ENCODE results near the gene RAD51B.

The RAD51B gene

DNA sequence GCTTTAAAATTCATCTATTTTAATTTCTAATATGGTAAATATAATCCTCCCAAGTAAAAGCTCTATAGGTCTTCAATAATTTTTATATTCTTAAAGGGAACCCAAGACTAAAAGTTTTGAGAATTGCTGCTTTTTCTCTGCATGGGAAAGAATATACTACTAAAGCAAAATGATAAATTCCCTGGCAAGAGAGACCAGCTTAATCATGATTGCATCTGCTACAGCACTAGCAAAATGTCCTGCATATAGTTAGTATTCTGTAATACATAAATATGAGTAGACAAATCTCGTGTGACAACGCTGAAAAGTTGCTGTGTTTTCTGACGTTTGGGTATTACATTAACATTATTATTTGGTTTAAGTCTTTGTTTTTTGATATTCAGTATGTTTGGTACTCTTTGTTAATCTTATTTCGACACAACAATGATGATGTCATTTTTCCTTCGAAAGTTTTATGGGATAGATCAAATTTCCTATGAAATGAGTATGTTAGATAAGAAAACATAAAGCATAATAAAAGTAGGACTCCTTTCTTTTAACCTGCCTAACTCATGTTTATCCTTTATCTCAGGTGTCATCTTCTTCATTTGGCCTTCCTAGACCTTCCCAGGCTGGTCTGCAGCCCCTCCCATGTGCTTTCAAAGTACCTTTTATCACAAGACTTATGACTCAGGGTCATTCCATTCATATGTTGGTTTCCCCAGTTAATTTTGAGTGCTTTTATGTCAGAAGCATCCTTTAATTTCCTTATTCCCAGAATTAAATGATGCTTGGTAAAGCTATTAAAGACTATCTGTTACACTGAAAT lies 321.9 kb downstream of the RAD51B start:
- no peak for DNase-seq (ENCODE audit: low read depth in 4 of 4, low spot score in 1 of 4)

DNA sequence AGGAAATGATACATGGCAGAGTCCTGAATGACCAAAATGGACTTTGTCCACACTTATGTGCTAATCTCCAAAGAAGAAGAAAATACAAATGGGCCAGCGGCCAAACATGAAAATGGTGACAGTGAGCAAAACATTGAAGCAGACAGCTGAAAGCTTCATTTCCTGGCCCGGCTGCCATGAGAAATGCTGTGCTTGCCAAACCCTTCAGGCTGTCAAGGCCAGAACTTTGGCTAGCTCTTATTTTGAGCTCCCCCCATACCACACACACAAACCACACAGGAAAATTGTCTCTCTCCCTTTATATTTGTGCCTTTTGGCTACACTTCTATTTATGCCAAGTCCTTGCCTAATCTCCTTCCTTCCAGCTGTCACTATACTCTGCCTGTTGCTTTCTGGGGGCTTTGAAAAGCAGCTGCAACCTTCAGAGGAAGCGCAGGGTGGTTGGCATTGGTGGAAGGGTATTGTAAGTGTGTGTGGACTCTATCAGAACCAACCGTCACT lies 323.8 kb downstream of the RAD51B start:
- no peak for DNase-seq (ENCODE audit: low read depth in 4 of 4, low spot score in 1 of 4)

DNA sequence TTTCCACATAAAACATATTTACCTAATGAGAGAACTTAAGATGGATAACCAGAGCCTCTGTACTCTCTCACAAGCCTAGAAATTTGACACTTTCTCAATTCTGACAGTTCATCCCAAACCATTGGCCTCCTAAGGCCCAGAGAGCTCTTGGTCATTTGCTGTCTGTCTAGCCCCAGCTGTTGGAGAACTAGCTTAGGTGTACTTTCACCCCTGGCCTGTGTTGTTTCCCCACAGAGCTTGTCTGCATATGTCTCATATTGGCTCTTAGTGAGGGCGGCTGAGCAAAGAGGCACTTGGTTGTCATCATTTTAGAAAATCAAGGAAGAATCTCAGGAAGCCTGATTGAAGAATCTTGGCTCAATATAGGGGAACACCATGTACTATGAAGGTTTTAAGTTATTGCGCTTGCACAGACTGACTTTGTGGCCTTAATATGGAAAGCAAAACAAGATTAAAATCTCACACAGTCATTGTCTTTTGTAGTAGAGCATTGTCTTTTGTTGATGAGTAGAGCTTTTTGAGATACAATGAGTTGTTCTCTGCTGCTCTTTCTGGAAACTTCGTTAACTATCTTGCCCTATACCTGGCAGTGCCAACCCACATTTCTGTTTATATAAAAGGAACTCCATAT lies 324.6 kb downstream of the RAD51B start:
- DNase-seq (ENCODE audit: low read depth in 4 of 4, low spot score in 1 of 4): no peak

DNA sequence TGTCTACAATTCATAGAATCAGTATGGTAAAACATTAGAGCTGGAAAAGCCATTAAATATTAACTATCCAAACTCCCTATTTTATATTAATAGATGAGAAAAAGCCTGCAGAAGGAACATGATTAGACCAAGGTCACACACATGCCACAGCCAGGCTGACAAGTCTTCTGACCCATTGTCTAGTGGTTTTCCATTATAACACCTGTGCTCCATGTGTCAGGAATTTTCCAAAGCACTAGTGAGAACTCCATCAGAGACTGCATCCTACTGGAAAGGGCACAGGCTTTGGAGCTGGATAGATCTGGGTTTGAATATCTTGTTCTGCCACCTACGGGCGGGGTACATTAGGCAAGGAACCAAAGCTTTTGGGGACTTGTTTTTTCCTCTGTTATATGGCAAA lies 325.5 kb downstream of the RAD51B start:
- no peak for DNase-seq (ENCODE audit: low read depth in 4 of 4, low spot score in 1 of 4)

DNA sequence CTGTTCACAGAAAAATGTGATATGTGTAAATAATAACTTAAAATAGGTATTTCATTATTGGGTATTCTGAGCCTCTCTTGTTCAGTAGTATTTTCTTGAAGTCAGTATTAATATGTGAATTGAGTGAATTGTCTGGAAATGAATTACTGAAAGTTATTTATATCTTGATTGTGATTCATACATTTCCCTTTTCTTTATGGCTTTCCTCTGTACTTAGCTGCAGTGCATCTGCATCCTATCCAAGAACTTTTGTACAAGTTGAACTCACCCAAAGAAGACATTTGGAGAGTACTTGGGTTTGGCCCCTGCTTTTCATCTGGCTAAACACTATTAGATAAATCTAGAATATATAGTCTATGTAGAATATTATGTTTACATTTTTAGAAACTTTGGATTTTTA lies 326.0 kb downstream of the RAD51B start:
- DNase-seq (ENCODE audit: low read depth in 4 of 4, low spot score in 1 of 4): no peak

DNA sequence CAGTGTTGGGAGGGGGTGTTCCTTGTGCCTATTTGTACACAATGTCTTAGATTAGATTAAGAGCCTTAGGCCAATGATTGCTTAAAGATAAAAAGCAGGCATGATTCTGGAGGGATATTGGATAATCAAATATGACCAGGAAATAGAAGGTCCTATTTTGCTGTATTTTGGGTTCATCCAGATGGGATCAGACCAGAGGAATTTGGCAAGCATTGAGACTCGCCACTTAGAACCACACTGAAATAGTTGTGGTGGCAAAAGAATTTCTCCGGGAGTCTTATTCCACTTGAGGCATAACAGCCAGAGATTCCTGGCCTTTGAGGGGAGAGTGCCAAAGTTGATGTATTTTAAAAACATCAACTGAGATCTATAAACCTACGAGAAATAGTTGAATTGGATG lies 327.2 kb downstream of the RAD51B start:
- no peak for DNase-seq (ENCODE audit: low read depth in 4 of 4, low spot score in 1 of 4)

DNA sequence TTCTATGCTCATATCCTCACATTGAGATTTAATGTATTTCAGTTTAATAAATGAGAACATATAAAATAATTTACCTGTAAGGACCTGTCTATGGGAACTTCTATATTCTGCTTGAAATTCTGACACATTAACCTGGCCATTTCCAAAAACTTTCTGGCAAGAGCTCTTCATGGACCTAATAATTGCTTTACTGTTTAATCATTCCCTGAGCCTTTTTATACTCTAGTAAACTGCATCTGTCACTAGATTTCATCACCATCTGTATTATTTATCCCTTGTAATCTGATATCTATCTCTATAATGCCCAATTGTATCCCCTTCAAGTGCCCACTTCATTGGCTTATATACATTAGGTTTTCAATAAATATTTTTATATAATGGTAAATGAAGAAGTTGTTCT lies 327.7 kb downstream of the RAD51B start:
- DNase-seq (ENCODE audit: low read depth in 4 of 4, low spot score in 1 of 4): no peak

DNA sequence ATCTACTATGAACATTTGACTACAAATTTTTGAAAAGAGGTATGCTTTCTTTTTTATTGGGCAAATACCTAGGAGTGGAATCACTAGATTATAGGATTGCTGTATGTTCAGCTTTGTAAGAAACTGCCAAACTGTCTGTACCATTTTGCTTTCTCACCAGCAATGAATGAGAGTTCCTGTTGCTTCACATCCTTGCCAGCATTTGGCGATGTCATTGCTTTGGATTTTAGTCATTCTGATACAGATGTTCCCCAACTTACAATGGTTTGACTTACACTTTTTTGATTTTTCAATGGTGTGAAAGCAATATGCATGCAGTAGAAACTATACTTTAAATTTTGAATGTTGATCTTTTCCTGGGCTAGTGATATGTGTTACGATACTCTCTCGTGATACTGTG lies 328.7 kb downstream of the RAD51B start:
- no peak for DNase-seq (ENCODE audit: low read depth in 4 of 4, low spot score in 1 of 4)

DNA sequence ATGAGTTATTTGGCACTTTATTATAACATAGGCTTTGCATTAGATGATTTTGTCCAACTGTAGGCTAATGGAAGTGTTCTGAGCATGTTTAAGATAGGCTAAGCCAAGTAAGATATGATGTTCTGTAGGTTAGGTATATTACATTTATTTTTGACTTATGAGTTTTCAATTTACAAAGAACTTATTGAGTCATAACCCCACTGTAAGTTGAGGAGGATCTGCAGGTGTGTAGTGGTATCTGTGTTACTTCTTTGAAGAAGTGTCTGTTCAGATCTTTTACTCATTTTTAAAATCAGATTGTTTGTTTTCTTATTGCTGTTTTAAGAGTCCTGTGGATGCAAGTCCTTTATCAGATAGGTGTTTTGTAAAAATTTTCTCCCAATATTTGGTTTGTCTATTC lies 329.2 kb downstream of the RAD51B start:
- no peak for DNase-seq (ENCODE audit: low read depth in 4 of 4, low spot score in 1 of 4)

DNA sequence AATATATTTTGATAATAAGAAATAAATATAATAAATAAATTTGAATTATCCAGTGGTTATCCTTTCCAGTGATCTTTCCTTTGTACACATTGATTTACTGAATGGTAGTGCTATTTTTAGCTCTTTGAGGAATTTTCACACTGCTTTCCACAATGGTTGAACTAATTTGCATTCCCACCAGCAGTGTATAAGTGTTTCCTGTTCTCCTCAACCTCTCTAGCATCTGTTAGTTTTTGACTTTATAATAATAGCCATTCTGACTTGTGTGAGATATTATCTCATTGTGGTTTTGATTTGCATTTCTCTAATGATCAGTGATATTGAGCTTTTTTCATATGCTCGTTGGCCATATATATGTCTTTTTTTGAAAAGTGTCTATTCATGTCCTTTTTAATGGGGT lies 333.7 kb downstream of the RAD51B start:
- DNase-seq (ENCODE audit: low read depth in 4 of 4, low spot score in 1 of 4): no peak

DNA sequence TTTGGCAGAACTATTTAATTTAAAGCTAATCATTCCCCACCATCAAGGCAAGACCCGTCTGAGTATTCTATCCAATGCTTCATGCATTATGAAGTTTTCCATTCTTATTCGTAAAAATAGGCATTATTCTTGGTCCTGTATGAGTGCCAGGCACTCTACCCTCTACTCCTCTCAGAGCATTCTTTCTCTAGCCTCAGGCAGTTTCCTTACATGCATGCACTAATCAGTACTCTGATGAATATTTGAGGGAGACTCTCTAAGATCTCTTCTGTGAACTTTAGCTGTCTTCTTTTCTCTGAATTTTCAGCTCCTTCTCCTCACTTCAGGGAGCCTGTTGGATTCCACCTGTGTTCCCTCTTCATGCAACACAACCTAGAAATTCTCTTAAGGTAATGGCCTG lies 334.7 kb downstream of the RAD51B start:
- no peak for DNase-seq (ENCODE audit: low read depth in 4 of 4, low spot score in 1 of 4)

DNA sequence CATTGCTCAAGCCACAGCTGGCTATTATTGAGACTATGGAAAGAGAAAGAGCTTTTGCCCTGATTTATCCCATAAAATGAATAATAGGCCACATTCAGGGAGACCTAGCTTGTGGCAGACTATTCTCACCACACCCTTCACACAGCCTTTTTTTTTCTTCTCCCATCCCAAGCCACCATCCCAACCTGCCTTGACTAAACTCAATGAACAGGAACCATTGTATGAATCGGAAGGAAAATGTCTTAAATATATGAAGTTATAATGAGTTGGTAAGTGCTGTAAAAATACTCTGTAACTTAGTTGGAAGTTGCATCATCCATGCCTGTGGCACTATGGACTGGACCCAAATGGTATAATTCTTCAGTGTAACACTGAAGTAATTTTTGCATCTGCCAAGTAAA lies 338.4 kb downstream of the RAD51B start:
- no peak for DNase-seq (ENCODE audit: low read depth in 4 of 4, low spot score in 1 of 4)

DNA sequence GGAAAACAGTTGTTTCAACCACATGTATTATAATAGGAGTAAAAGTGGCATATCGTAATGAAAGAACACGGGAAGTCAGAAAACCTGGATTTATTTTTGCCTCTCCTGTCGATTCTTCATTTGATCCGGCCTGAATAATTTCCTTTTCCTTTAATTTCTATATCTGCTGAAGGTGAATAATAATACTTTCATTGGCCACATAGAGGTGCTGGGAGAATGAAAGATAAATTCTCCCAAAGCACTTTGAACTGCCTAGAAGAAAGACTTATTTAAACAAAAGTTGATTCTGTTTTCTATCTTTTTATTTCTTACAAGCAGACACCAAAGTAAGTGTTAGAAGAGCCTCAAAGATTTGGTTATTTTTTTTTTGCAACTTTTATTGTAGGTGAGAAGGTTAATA lies 339.1 kb downstream of the RAD51B start:
- no peak for DNase-seq (ENCODE audit: low read depth in 4 of 4, low spot score in 1 of 4)

DNA sequence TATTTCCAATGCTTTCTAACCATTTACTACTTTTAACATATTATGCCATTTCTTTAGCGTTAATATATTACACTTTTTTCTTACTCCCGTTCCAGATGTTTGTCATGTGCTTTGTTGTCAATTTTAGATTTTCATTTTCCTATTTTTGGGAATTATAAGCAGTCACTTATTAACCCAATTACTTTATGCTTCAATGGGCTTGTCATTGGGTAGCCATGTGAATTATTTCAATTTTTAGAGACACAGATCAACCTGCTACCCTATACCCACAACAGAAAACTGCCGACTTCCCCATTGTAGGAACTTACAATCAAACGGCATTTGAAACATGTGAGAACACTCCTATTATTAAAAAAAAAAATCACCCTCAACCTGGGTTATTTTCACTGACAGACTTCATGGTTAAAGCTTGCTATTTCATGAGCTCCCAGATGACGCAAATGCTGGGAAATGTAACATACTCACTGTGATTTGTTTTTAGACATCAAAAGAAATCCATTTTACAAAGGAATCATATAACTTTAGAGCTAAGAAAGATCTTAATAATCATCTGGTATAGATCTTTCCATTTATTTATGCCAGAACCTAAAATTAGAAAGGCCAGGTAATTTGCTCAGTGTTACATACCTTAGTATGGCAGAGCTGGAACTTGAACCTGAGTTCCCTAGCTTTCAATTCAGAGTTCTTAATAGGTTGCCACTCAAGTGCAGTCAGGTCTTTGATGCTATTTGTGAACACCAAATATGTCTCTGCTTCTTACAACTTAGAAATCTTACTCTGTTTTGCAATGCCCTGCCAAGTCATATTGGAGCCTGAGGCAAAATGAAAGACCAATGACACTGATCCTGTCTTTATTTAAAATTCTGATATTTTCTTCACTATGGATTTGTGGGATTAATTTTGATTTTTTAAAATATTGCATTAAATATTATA lies 340.4 kb downstream of the RAD51B start:
- no peak for DNase-seq (ENCODE audit: low read depth in 4 of 4, low spot score in 1 of 4)

DNA sequence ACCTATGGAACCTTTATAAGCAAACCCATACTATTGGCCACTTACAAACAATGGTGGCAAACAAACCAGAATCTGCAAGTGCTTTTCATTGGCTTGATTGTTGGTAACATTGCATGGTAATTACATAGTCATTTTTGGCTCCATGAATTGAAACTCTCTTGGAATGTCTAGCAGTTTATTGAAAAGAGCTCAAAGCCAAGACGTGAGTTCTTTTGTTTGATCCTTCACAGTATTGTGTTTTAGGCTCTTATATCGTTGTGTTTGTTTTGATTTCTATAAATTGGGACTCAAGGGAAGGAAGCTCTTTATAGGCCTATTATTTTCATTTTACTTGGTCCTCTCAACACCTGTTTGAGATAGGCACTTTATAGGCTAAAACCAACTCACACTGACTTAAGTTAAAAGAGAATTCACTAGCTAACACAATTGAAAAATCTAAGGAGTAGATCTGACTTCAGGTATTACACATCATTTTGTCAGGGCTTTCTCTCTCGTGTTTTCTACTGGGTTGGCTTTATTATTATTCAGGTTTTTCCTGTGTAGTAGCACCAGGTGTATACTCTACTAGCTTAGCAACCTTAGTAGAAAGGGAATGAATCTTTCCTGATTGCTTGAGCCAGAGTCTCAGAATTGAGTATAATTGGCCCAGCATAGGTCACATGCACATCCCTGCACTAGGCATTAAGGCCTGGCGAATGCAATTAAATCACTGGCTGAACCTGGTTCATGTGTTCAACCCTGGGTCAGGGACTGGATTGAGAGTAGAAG lies 341.4 kb downstream of the RAD51B start:
- DNase-seq (ENCODE audit: low read depth in 4 of 4, low spot score in 1 of 4): no peak

DNA sequence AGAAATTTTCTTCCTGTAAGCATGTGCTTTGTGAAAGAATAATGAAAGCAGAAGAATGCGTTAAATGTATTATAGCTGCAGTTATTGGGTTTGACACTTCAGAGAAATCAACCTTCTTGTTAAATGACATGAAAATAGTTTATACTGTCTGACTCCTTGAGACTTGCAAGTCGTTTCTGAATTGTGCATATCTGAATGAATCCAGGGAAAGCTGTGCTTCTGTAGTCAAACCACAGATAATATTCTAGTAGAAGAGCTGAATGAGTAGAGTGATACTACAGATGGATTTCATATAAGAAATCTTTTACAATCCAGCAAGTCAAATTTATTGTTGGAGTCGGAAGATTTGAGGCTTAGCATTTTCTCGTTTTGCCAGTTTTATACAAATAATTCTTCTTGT lies 343.3 kb downstream of the RAD51B start:
- no peak for DNase-seq (ENCODE audit: low read depth in 4 of 4, low spot score in 1 of 4)

DNA sequence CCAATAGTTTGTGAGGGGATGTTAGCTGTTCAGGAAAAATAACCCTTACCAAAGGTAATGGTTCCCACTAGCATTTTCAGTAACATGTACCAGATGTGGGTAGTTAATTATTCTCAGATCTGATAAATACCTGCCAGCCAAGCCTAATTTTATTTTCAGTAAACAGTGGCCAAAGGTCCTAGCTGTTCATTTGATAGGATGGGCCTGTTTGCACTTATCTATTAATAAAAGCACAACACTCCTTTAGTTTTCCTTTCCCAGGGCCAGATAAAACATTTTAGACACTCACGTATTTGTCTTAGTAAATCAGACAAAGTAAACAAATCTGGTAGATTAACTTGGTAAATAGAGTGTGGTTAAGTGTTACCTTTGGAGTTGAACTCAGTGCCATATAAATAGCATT lies 345.1 kb downstream of the RAD51B start:
- no peak for DNase-seq (ENCODE audit: low read depth in 4 of 4, low spot score in 1 of 4)

DNA sequence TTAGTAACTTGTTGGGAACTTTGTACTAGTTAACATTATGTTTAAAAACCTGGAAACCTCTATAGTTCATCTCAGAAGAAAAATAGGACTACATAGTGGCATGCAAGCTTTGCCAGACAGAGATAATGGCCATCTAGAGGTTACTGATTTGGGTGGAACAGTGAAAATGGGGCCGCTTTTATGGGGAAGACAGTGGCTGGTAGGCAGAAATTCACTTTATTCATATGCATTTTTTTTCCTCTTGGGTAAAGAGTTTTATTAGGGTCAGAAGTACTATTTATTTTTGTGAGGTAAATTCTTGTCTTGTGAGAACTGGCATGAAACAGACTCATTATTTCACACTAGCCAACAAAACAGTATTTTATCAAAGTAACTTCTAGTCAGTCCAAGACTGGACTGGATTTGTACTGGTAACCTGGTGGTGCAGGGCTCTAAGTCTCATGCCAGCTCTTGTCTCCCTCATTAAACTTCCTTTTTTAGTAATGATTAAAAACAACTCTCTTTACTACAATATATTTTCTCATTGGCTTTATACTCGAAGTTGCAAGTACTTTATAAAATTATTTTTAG lies 345.8 kb downstream of the RAD51B start:
- DNase-seq (ENCODE audit: low read depth in 4 of 4, low spot score in 1 of 4): no peak

DNA sequence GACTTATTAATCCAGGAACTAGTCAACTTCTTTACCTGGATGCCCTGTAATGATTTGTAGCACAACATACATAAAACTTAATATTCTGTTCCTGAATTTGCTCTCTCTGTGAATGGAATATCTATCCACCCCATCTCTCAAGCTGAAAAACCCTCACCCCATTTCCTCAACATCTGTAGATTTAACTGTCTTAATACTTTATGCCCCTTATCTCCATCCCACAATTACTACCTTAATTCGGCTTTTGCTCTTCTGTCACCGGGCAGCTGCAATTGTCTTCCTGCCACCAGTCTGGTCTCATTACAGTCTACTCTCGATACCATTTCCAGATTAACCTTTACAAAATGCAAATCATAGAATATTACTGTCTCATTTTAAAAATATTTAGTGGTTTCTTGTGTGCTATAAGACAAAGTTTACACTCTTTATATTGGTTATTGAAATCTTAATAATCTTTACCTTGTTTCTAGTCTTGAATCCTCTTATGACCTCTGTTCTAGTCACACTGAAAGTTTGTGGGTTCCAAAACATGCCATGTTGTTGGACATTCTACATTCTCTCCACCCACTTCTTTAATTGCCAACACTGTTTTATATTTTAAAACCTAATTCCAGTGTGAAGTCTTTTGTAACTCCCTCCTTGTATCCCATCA lies 347.3 kb downstream of the RAD51B start:
- no peak for DNase-seq (ENCODE audit: low read depth in 4 of 4, low spot score in 1 of 4)

Data from stimulated activated CD4-positive, alpha-beta T cell treated with anti-CD3 and anti-CD28 coated beads, Interleukin-1b, Interleukin-23, amount 100 ng/mL, for 24 hours (primary cell).